HG03457 (cell line): ENCODE measurements around the gene CES3.
"Not testable (repeated sequence)": the region's sequence is repeated elsewhere in the genome, so short reads cannot be mapped to it uniquely, and the experiment has no call there.

ENCODE experiments used
- ATAC-seq: cut with Tn5 transposase; IDR thresholded peaks from one replicate; pipeline ENCODE4 v1.9.1; 2021; ENCODE audit warnings: moderate number of reproducible peaks; ENCODE audit not compliant: unreplicated experiment

The CES3 gene

GRCh38 chr16:66964049-66964448 lies 3.0 kb downstream of the CES3 start:
- ATAC-seq = no peak

- no peak for ATAC-seq
These were observed 7.8 kb downstream of the CES3 start for GRCh38 chr16:66968847-66969246.

GRCh38 chr16:66970775-66971720 lies 10.0 kb downstream of the CES3 start:
- ATAC-seq = no peak

- ATAC-seq = no peak
These were observed 11.9 kb downstream of the CES3 start for GRCh38 chr16:66972983-66973382.

- no peak for ATAC-seq
These were observed 12.7 kb downstream of the CES3 start for GRCh38 chr16:66973716-66974115.

- ATAC-seq = not testable (repeated sequence)
These were observed 13.3 kb downstream of the CES3 start for GRCh38 chr16:66974156-66974931.

GRCh38 chr16:66974932-66975246 lies 13.8 kb downstream of the CES3 start:
- ATAC-seq = not testable (repeated sequence)

GRCh38 chr16:66975302-66975893 lies 14.3 kb downstream of the CES3 start:
- ATAC-seq = no peak

GRCh38 chr16:66976746-66977145 lies 15.7 kb downstream of the CES3 start:
- no peak for ATAC-seq

- no peak for ATAC-seq
These were observed 16.5 kb downstream of the CES3 start for GRCh38 chr16:66977341-66978113.

GRCh38 chr16:66979011-66979717 lies 18.1 kb downstream of the CES3 start:
- ATAC-seq = no peak

- no peak for ATAC-seq
These were observed 22.0 kb downstream of the CES3 start for GRCh38 chr16:66983033-66983432.

GRCh38 chr16:66984892-66985311 lies 23.8 kb downstream of the CES3 start:
- ATAC-seq = no peak

- no peak for ATAC-seq
These were observed 25.5 kb downstream of the CES3 start for GRCh38 chr16:66986559-66986958.

- no peak for ATAC-seq
These were observed 27.2 kb downstream of the CES3 start, which contains the start of gene CES4A for GRCh38 chr16:66988197-66988788. Gene CES4A (plus strand): TSS chr16:66988589. CDS start chr16:66988773, 184 bp downstream.

- no peak for ATAC-seq
These were observed 30.5 kb downstream of the CES3 start for GRCh38 chr16:66991545-66992077.

- ATAC-seq = not testable (repeated sequence)
These were observed 32.5 kb downstream of the CES3 start for GRCh38 chr16:66993558-66993957.

- ATAC-seq = no peak
These were observed 35.4 kb downstream of the CES3 start for GRCh38 chr16:66996324-66996982.

- ATAC-seq = no peak
These were observed 35.9 kb downstream of the CES3 start for GRCh38 chr16:66996983-66997358.
